ENCODE data around the gene ZNF568.

DNA sequence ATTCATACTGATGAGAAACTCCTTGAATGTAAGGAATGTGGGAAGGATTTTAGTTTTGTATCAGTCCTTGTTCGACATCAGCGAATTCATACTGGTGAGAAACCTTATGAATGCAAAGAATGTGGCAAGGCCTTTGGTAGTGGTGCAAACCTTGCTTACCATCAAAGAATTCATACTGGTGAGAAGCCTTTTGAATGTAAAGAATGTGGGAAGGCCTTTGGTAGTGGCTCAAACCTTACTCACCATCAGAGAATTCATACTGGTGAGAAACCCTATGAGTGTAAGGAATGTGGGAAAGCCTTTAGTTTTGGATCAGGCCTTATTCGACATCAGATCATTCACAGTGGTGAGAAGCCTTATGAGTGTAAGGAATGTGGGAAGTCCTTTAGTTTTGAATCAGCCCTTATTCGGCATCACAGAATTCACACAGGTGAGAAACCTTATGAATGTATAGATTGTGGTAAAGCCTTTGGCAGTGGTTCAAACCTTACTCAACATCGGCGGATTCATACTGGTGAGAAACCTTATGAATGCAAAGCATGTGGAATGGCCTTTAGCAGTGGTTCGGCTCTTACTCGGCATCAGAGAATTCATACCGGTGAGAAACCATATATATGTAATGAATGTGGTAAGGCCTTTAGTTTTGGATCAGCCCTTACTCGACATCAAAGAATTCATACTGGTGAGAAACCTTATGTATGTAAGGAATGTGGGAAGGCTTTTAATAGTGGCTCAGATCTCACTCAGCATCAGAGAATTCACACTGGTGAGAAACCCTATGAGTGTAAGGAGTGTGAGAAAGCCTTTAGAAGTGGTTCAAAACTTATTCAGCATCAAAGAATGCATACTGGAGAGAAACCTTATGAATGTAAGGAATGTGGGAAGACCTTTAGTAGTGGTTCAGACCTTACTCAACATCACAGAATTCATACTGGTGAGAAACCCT lies 38.9 kb upstream of the ZNF568 start:
- TF ChIP-seq, protein P1, sequence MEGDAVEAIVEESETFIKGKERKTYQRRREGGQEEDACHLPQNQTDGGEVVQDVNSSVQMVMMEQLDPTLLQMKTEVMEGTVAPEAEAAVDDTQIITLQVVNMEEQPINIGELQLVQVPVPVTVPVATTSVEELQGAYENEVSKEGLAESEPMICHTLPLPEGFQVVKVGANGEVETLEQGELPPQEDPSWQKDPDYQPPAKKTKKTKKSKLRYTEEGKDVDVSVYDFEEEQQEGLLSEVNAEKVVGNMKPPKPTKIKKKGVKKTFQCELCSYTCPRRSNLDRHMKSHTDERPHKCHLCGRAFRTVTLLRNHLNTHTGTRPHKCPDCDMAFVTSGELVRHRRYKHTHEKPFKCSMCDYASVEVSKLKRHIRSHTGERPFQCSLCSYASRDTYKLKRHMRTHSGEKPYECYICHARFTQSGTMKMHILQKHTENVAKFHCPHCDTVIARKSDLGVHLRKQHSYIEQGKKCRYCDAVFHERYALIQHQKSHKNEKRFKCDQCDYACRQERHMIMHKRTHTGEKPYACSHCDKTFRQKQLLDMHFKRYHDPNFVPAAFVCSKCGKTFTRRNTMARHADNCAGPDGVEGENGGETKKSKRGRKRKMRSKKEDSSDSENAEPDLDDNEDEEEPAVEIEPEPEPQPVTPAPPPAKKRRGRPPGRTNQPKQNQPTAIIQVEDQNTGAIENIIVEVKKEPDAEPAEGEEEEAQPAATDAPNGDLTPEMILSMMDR (IDR thresholded peaks at IDR 0.05): no peak
- no peak for TF ChIP-seq POLR2A (IDR thresholded peaks at IDR 0.05)
